Muscle layer of duodenum (tissue), 2 donors: Measurements from ENCODE around the gene AGBL4.

Experiments used
- H3K27ac ChIP-seq: one replicate; pipeline ENCODE4 v1.7.0; 2013; ENCODE audit warnings: mild to moderate bottlenecking, low read length
- H3K27me3 ChIP-seq: one replicate; pipeline ENCODE4 v1.7.0; 2013; ENCODE audit warnings: low read depth, mild to moderate bottlenecking, control low read depth, low read length
- H3K36me3 ChIP-seq, 2 donors: one replicate each; pipeline ENCODE4 v1.7.0; 2013; ENCODE audit warnings: low read length in 2 of 2, control low read depth in 1 of 2, mild to moderate bottlenecking in 1 of 2; ENCODE audit not compliant: insufficient read depth in 2 of 2, control insufficient read depth in 1 of 2
- H3K4me1 ChIP-seq, 2 donors: one replicate each; pipeline ENCODE4 v1.7.0; 2013; ENCODE audit warnings: low read length in 2 of 2, mild to moderate bottlenecking in 2 of 2, control low read depth in 1 of 2, moderate library complexity in 1 of 2; ENCODE audit not compliant: insufficient read depth in 2 of 2, control insufficient read depth in 1 of 2
- H3K4me3 ChIP-seq, 2 donors: one replicate each; pipeline ENCODE4 v1.7.0; 2013; ENCODE audit warnings: low read length in 2 of 2, low read depth in 1 of 2, mild to moderate bottlenecking in 1 of 2
- H3K9me3 ChIP-seq, 2 donors: one replicate each; pipeline ENCODE4 v1.7.0; 2013; ENCODE audit warnings: low read length in 2 of 2, control low read depth in 1 of 2, mild to moderate bottlenecking in 1 of 2; ENCODE audit not compliant: control insufficient read depth in 1 of 2
- donor health status: healthy.

AGBL4 gene

GRCh38 chr1:48661726-48662463 lies 1361.9 kb downstream of the AGBL4 start:
- Histone ChIP-seq H3K4me3 (no peak overlapping the region), H3K27me3 (no peaks in the 10 kb centered on the region), H3K9me3 (no peaks in the 10 kb centered on the region), H3K27ac (no peak overlapping the region), H3K4me1 (no peaks in the 10 kb centered on the region), H3K36me3 (no peaks in the 10 kb centered on the region)

GRCh38 chr1:48659801-48660200 lies 1364.0 kb downstream of the AGBL4 start:
- Histone ChIP-seq H3K4me3 (no peak overlapping the region), H3K36me3 (no peaks in the 10 kb centered on the region), H3K4me1 (no peaks in the 10 kb centered on the region), H3K9me3 (no peaks in the 10 kb centered on the region), H3K27ac (no peak overlapping the region), H3K27me3 (no peaks in the 10 kb centered on the region)

DNA sequence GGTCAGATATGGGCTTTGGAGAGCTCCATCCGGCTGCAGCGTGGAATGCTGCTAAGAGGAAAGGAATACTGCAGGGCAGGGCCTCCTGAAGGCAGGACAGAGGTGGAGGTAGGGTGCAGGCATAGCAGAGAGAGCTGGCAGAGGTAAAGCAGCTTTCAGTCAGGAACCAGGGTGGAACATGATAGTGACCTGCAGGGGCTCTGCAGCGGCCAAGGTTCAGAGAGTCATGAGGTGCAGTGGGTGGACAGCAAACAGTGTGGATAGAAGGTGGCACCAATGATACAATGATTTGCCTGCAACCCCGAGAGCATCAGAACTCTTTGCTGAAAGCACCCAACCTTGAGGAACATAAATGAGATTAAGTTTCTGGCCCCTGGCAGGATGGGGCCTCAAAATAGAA lies 1366.3 kb downstream of the AGBL4 start:
- Histone ChIP-seq H3K27ac (no peak overlapping the region), H3K4me3 (no peak overlapping the region), H3K36me3 (no peaks in the 10 kb centered on the region), H3K4me1 (no peaks in the 10 kb centered on the region), H3K9me3 (no peaks in the 10 kb centered on the region), H3K27me3 (no peaks in the 10 kb centered on the region)

DNA sequence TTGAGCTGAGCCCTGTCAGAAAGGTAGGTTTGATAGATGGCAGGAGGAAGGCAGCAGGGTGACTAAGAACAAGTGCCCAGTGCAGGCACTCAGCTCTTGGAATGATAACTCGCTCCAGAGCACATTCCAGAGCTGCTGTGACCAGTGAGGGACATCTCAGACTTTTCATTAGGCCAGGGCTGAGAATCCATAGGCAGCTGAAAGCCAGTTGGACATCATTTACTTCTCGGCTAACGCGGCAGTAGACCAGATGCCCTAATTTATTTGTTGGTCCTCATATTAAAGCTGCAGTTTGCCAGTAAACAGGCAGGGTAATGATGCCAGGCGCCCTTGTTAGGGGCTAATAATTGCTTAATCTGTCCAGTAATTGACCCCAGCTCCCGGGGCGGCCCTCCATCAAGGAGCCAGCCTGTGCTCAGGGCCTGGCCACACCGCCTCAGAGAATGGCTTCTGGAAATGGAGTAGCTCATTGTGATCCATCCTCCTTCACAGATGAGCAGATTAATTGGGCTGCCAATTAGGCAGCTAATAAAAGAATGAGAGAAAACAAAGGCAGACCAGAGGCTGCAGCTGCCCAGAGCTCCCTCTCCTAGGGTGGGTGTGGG lies 1369.0 kb downstream of the AGBL4 start:
- H3K4me3 ChIP-seq, result no peak overlapping the region

DNA sequence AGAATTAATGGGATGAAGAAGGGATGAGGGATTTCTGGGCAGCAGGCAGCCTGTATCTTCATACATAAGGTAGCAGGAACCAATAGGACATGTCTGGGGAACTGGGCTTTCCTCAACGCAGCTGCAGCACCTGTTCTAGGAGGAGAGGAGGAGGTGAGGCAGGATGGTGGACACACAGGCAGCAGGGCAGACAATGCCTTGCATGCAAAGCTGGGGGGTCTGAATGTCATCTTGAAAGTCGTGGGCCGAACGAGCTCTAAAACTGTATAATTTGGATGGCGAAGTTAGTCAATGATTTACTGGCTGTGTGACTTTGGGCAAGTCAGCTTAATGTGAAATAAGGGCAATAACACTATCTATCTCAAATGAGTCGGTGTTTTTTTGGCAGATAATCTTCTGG lies 1371.4 kb downstream of the AGBL4 start:
- Histone ChIP-seq H3K4me1 (no peaks in the 10 kb centered on the region), H3K9me3 (no peaks in the 10 kb centered on the region), H3K27ac (no peak overlapping the region), H3K27me3 (no peaks in the 10 kb centered on the region), H3K36me3 (no peaks in the 10 kb centered on the region), H3K4me3 (no peak overlapping the region)

More for the DNA sequence above, 1369.0 kb downstream of the AGBL4 start:
- Histone ChIP-seq H3K27ac (no peak overlapping the region), H3K9me3 (no peaks in the 10 kb centered on the region), H3K36me3 (no peaks in the 10 kb centered on the region), H3K27me3 (no peaks in the 10 kb centered on the region), H3K4me1 (no peaks in the 10 kb centered on the region)

DNA sequence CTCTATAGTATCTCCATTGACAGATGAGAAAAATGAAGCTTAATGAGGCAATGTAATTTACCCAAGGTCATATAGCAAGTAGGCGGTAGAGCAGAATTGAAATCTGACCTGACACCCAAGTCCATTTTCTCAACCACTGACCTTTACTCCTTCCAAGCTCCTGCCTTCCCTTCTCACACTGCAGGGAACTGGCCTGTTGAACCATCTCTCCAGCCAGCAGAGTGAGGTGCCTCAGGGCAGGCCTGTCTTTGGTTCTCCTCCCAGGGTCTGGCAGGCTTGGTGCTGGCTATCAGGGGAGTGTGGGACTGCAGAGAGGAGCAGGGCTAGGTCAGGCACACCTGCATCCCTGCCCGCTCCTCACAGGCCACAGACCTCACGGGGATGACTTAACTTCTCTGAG lies 1373.9 kb downstream of the AGBL4 start:
- Histone ChIP-seq H3K27me3 (no peaks in the 10 kb centered on the region), H3K27ac (no peak overlapping the region), H3K4me1 (no peaks in the 10 kb centered on the region), H3K4me3 (no peak overlapping the region), H3K9me3 (no peaks in the 10 kb centered on the region), H3K36me3 (no peaks in the 10 kb centered on the region)

GRCh38 chr1:48645883-48646282 lies 1377.9 kb downstream of the AGBL4 start:
- no peaks in the 10 kb centered on the region for H3K9me3 ChIP-seq
- H3K27ac ChIP-seq, result no peak overlapping the region
- H3K4me1 ChIP-seq, result no peaks in the 10 kb centered on the region
- no peaks in the 10 kb centered on the region for H3K27me3 ChIP-seq
- H3K36me3 ChIP-seq, result no peaks in the 10 kb centered on the region
- no peak overlapping the region for H3K4me3 ChIP-seq

DNA sequence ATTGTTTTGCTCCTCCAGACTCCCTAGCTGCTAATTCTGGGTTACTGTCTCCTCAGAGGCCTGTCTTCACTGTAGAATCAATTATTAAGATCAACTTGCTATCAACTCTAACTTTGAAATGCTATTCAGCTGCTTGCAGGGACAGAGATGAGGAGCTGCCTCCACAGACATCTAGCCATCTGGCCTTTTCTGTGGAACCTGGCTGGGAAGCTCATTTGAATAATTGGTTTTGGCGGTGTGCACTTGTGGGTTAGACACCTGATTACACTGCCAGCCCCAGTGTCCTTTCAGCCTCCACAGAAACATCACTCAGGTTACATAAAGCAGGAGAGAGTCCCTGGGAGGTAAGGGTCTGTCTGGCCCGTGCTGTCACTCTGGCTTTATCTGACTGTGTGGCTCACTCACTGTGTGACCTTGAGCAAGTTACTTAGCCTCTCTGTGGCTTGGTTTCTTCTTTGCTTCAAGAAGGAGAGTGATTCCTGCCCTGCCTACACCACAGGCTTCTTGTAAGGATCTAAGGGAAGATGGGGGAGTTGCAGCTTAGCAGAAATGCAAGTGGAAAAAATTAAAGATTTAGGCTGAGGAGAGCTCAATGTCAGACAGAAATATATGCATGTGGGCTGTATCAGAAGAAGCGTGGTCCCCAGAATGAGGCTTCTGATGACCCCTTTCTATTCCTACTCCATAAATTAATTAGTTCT lies 1378.7 kb downstream of the AGBL4 start:
- Histone ChIP-seq H3K4me1 (no peaks in the 10 kb centered on the region), H3K36me3 (no peaks in the 10 kb centered on the region), H3K9me3 (no peaks in the 10 kb centered on the region), H3K4me3 (no peak overlapping the region), H3K27ac (no peak overlapping the region), H3K27me3 (no peaks in the 10 kb centered on the region)

GRCh38 chr1:48644190-48644900 lies 1379.4 kb downstream of the AGBL4 start:
- H3K4me3 ChIP-seq, result no peak overlapping the region
- no peaks in the 10 kb centered on the region for H3K4me1 ChIP-seq
- no peaks in the 10 kb centered on the region for H3K9me3 ChIP-seq
- no peak overlapping the region for H3K27ac ChIP-seq
- H3K36me3 ChIP-seq, result no peaks in the 10 kb centered on the region
- no peaks in the 10 kb centered on the region for H3K27me3 ChIP-seq

GRCh38 chr1:48643193-48643592 lies 1380.6 kb downstream of the AGBL4 start:
- no peaks in the 10 kb centered on the region for H3K27me3 ChIP-seq
- H3K4me3 ChIP-seq, result no peak overlapping the region
- no peaks in the 10 kb centered on the region for H3K9me3 ChIP-seq
- no peak overlapping the region for H3K27ac ChIP-seq
- no peaks in the 10 kb centered on the region for H3K36me3 ChIP-seq
- H3K4me1 ChIP-seq, result no peaks in the 10 kb centered on the region

GRCh38 chr1:48640836-48641492 lies 1382.8 kb downstream of the AGBL4 start:
- no peaks in the 10 kb centered on the region for H3K27me3 ChIP-seq
- H3K4me1 ChIP-seq, result no peaks in the 10 kb centered on the region
- H3K27ac ChIP-seq, result no peak overlapping the region
- no peak overlapping the region for H3K4me3 ChIP-seq
- no peaks in the 10 kb centered on the region for H3K9me3 ChIP-seq
- H3K36me3 ChIP-seq, result no peaks in the 10 kb centered on the region
